Cardiac fibroblast (primary cell): ENCODE data around the gene CCZ1B.
"Not testable (repeated sequence)": the region's sequence is repeated elsewhere in the genome, so short reads cannot be mapped to it uniquely, and the experiment has no call there.

Source experiments
- DNase-seq, 2 donors: peaks; one replicate each; pipeline versions ENCODE4 v3.0.0 to v3.0.0-alpha.2; 2010; ENCODE audit warnings: low read depth in 2 of 2
- H3K4me3 ChIP-seq, 2 donors: replicated peaks in 1 of 2; 1 replicate in 1 of 2; 2 replicates in 1 of 2; pipeline ENCODE4 v1.5.1; 2011; ENCODE audit warnings: low read depth in 2 of 2, low read length in 2 of 2, mild to moderate bottlenecking in 2 of 2, moderate library complexity in 1 of 2

Gene CCZ1B

GRCh38 chr7:6798047-6798446 is 28.0 kb downstream of the CCZ1B start:
- not testable (repeated sequence) for DNase-seq, H3K4me3 ChIP-seq

GRCh38 chr7:6797218-6797617 is 28.9 kb downstream of the CCZ1B start:
- not testable (repeated sequence) for H3K4me3 ChIP-seq, DNase-seq

- DNase-seq, H3K4me3 ChIP-seq: not testable (repeated sequence)
Measured at GRCh38 chr7:6794276-6794675, 31.8 kb downstream of the CCZ1B start.

GRCh38 chr7:6792113-6792872 is 33.8 kb downstream of the CCZ1B start:
- DNase-seq, result peak; percentile 15 to 76
- not testable (repeated sequence) for H3K4me3 ChIP-seq

GRCh38 chr7:6789353-6789752 is 36.7 kb downstream of the CCZ1B start:
- not testable (repeated sequence) for DNase-seq, H3K4me3 ChIP-seq

GRCh38 chr7:6781581-6781980 is 44.5 kb downstream of the CCZ1B start:
- H3K4me3 ChIP-seq, DNase-seq: not testable (repeated sequence)

- DNase-seq, H3K4me3 ChIP-seq: not testable (repeated sequence)
Measured at GRCh38 chr7:6761186-6761585, 64.9 kb downstream of the CCZ1B start.

GRCh38 chr7:6753964-6754363 is 72.1 kb downstream of the CCZ1B start, which contains the start of gene RSPH10B2:
RSPH10B2 (plus strand) TSS chr7:6754103; CDS start chr7:6757678, 3,575 bp downstream.
- not testable (repeated sequence) for H3K4me3 ChIP-seq, DNase-seq

GRCh38 chr7:6750173-6750572 is 75.9 kb downstream of the CCZ1B start:
- not testable (repeated sequence) for DNase-seq, H3K4me3 ChIP-seq

GRCh38 chr7:6749335-6749734 is 76.7 kb downstream of the CCZ1B start:
- H3K4me3 ChIP-seq, DNase-seq: not testable (repeated sequence)
